CD4-positive, alpha-beta T cell treated with Interleukin-2 at 100 ng/mL for 4 hours (primary cell): ENCODE data around the gene CSNK1G1.
"Not testable (repeated sequence)": the region's sequence is repeated elsewhere in the genome, so short reads cannot be mapped to it uniquely, and the experiment has no call there.

Source experiments
- DNase-seq: peaks from one replicate; pipeline ENCODE4 v3.0.0-alpha.2; 2020; ENCODE audit warnings: low spot score

CSNK1G1 gene

GRCh38 chr15:64237677-64238076 lies 118.3 kb downstream of the CSNK1G1 start:
- no peak for DNase-seq

GRCh38 chr15:64236156-64236894 lies 119.6 kb downstream of the CSNK1G1 start:
- DNase-seq: no peak

GRCh38 chr15:64235552-64235951 lies 120.4 kb downstream of the CSNK1G1 start:
- no peak for DNase-seq

- DNase-seq: no peak
These were observed 122.7 kb downstream of the CSNK1G1 start for GRCh38 chr15:64233299-64233698.

- DNase-seq: no peak
These were observed 123.6 kb downstream of the CSNK1G1 start for GRCh38 chr15:64232400-64232799.

- no peak for DNase-seq
These were observed 126.7 kb downstream of the CSNK1G1 start for GRCh38 chr15:64229129-64229724.

GRCh38 chr15:64225804-64226203 lies 130.2 kb downstream of the CSNK1G1 start:
- no peak for DNase-seq

- DNase-seq: no peak
These were observed 131.5 kb downstream of the CSNK1G1 start for GRCh38 chr15:64224511-64224910.

- DNase-seq: no peak
These were observed 132.1 kb downstream of the CSNK1G1 start for GRCh38 chr15:64223882-64224281.

- DNase-seq: no peak
These were observed 133.2 kb downstream of the CSNK1G1 start for GRCh38 chr15:64222573-64223366.

- not testable (repeated sequence) for DNase-seq
These were observed 134.1 kb downstream of the CSNK1G1 start for GRCh38 chr15:64221911-64222310.

GRCh38 chr15:64217429-64217750 lies 138.6 kb downstream of the CSNK1G1 start:
- not testable (repeated sequence) for DNase-seq

- no peak for DNase-seq
These were observed 139.1 kb downstream of the CSNK1G1 start for GRCh38 chr15:64216730-64217428.

- DNase-seq: no peak
These were observed 139.8 kb downstream of the CSNK1G1 start for GRCh38 chr15:64216196-64216595.

- DNase-seq: no peak
These were observed 142.3 kb downstream of the CSNK1G1 start for GRCh38 chr15:64213646-64214045.

- DNase-seq: no peak
These were observed 144.3 kb downstream of the CSNK1G1 start for GRCh38 chr15:64211696-64212095.

GRCh38 chr15:64210371-64210770 lies 145.6 kb downstream of the CSNK1G1 start:
- no peak for DNase-seq

GRCh38 chr15:64209680-64210334 lies 146.2 kb downstream of the CSNK1G1 start:
- peak; percentile 21 for DNase-seq

GRCh38 chr15:64205202-64205601 lies 150.8 kb downstream of the CSNK1G1 start:
- DNase-seq: no peak

GRCh38 chr15:64197425-64197824 lies 158.5 kb downstream of the CSNK1G1 start:
- no peak for DNase-seq

GRCh38 chr15:64193971-64194370 lies 162.0 kb downstream of the CSNK1G1 start:
- no peak for DNase-seq
